Activated CD8-positive, alpha-beta T cell treated with anti-CD3 and anti-CD28 coated beads for 36 hours (primary cell): Measurements from ENCODE around the gene SLC8A1. TPM values are rescaled to one million over a fixed set of nuclear protein-coding genes. Genes with fewer than 3 reads are reported as not detected.

Experiments used
- ATAC-seq: fragments of 200-7000 bp; cut with Tn5 transposase; one replicate; pipeline ENCODE4 v1.10.0; 2021; ENCODE audit warnings: mild to moderate bottlenecking, moderate library complexity
- CTCF ChIA-PET: fragments of 350-600 bp; sonication (Branson Sonifier 250); formaldehyde crosslinking; loops from one replicate; lab custom pipeline; 2021; ENCODE audit warnings: antibody characterized with exemption; lab: Charles Lee
- POLR2A ChIA-PET: fragments of 350-600 bp; sonication (Branson Sonifier 250); formaldehyde crosslinking; loops from one replicate; lab custom pipeline; 2021; ENCODE audit warnings: antibody characterized with exemption; lab: Charles Lee
- DNase-seq: peaks from one replicate; pipeline ENCODE4 v3.0.0-alpha.2; 2020
- H3K27ac Mint-ChIP-seq: one replicate; pipeline ENCODE4 v1.8.0; 2021; ENCODE audit warnings: mild to moderate bottlenecking, mixed read lengths
- H3K27me3 Mint-ChIP-seq: one replicate; pipeline ENCODE4 v1.8.0; 2021; ENCODE audit warnings: mixed read lengths
- H3K36me3 Mint-ChIP-seq: one replicate; pipeline ENCODE4 v1.8.0; 2021; ENCODE audit warnings: low read depth, mixed read lengths
- H3K4me1 Mint-ChIP-seq: one replicate; pipeline ENCODE4 v1.8.0; 2021; ENCODE audit warnings: low read depth, mixed read lengths
- H3K4me3 Mint-ChIP-seq: one replicate; pipeline ENCODE4 v1.8.0; 2021; ENCODE audit warnings: mild to moderate bottlenecking, moderate library complexity, mixed read lengths
- H3K9me3 Mint-ChIP-seq: one replicate; pipeline ENCODE4 v1.8.0; 2021; ENCODE audit warnings: mixed read lengths
- intact Hi-C: fragments of 100-400 bp; cut with micrococcal nuclease; formaldehyde crosslinking; loops from one replicate; pipeline ENCODE4 v1.10.0; 2022
- total RNA-seq, 2 experiments: library from RNA; stranded (reverse); gene quantifications; one replicate each; pipeline ENCODE4 v1.2.3, GENCODE V29; 2021
- TF ChIP-seq, protein P1 (sequence below): fragments of 200-600 bp; IDR thresholded peaks from one replicate; pipeline ENCODE4 v1.8.0; 2022; ENCODE audit warnings: antibody characterized with exemption, mild to moderate bottlenecking

Gene SLC8A1
- total RNA-seq, 2 experiments from 2014 or later, result 0.23 to 0.34 TPM

DNA sequence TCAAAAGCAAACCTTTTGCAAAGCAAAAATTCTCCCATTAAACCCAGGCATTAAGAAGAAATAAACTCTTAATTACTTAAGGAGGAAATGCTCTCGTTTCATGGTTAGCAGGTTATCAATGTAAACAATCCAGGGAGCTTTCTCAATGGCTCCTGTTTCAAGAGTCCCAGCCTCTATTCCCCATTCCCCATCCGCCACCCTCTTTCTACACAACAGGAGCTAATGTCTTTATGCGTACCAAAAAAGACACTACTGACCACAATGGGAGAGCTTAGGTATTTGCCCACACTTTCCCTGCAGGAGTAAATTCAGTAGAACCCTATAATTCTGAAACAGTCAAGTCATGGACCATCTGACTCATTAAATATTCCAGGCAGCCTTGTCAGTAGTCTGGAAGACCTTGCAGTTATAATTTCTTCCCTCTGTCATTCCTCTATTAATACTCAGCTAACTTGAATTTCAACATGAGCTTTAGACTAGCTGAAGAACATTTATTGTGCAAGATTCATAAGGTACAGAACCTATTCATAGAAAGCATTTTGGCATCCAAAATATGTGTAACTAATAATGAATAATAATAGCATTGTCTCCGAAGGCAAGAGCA is 48.6 kb downstream of the SLC8A1 start:
- Mint-ChIP-seq H3K9me3 (no peaks in the 10 kb centered on the region), H3K36me3 (no peaks in the 10 kb centered on the region), H3K27ac (no peak overlapping the region), H3K4me1 (no peaks in the 10 kb centered on the region), H3K27me3 (no peaks in the 10 kb centered on the region), H3K4me3 (no peak overlapping the region)
- DNase-seq (no peak), ATAC-seq (no peak)
- intact Hi-C loops, result no loop called here
- ChIA-PET POLR2A (no interaction called here), CTCF (interaction anchor here (1.0 kb wide), 1 partner anchor 11 kb away, joined by 3 read pairs; no protein-coding TSS in a partner anchor)
- TF ChIP-seq, protein P1, sequence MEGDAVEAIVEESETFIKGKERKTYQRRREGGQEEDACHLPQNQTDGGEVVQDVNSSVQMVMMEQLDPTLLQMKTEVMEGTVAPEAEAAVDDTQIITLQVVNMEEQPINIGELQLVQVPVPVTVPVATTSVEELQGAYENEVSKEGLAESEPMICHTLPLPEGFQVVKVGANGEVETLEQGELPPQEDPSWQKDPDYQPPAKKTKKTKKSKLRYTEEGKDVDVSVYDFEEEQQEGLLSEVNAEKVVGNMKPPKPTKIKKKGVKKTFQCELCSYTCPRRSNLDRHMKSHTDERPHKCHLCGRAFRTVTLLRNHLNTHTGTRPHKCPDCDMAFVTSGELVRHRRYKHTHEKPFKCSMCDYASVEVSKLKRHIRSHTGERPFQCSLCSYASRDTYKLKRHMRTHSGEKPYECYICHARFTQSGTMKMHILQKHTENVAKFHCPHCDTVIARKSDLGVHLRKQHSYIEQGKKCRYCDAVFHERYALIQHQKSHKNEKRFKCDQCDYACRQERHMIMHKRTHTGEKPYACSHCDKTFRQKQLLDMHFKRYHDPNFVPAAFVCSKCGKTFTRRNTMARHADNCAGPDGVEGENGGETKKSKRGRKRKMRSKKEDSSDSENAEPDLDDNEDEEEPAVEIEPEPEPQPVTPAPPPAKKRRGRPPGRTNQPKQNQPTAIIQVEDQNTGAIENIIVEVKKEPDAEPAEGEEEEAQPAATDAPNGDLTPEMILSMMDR, result no peak

DNA sequence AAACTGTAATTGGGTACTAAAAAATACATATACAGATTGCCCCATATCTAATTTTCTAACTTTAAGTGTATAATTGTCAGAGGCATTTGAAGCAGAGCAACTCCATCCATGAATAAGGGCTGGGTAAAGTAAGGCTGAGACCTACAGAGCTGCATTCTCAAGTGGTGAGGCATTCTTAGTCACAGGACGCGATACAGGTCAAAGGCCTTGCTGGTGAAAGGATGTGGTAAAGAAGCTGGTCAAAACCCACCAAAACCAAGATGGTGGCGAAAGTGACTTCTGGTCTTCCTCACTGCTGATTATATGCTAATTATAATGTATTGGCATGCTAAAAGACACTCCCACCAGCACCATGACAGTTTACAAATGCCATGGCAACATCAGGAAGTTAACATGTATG is 50.0 kb downstream of the SLC8A1 start:
- H3K36me3 Mint-ChIP-seq, result no peaks in the 10 kb centered on the region
- DNase-seq (peak; percentile 5), ATAC-seq (no peak)
- H3K27me3 Mint-ChIP-seq, result no peaks in the 10 kb centered on the region
- H3K27ac Mint-ChIP-seq, result no peak overlapping the region
- TF ChIP-seq, protein P1, result no peak
- ChIA-PET CTCF (no interaction called here), POLR2A (no interaction called here)
- no peaks in the 10 kb centered on the region for H3K9me3 Mint-ChIP-seq
- no peak overlapping the region for H3K4me3 Mint-ChIP-seq
- H3K4me1 Mint-ChIP-seq, result no peaks in the 10 kb centered on the region
- intact Hi-C loops, result no loop called here

DNA sequence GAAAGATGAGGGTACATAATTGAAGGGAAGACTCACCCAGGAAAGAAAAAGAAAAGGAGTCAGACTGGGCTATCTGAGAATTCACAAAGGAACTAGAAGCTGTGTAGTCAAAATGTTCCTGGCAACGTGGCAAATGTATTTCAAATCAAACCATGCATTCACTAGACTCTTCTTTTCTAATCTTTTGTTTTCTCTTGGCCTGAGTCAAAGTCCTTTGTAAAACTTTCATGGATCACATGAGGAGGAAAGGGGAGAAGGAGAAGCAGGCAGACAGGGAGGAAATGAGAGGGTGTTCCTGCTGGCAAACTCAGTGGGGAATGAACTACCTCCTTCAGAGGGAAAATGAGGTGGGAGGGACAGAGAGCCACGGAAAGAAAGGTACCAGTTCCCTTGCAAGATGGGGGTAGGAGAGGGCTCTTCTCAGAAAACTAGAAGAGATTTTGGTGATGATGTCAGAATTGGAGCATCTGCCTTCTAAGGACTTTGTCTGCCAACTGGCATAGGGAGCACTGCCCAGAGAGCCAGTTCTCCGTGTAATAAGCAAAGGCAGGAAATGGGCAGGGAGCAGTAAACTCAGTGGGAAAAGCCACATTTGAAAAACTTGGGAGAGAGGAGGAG is 51.4 kb downstream of the SLC8A1 start:
- H3K4me3 Mint-ChIP-seq, result no peak overlapping the region
- no peaks in the 10 kb centered on the region for H3K9me3 Mint-ChIP-seq
- no peak overlapping the region for H3K27ac Mint-ChIP-seq
- H3K36me3 Mint-ChIP-seq, result no peaks in the 10 kb centered on the region
- no peak for ATAC-seq
- H3K27me3 Mint-ChIP-seq, result no peaks in the 10 kb centered on the region
- TF ChIP-seq, protein P1, result no peak
- intact Hi-C loops, result no loop called here
- ChIA-PET CTCF (interaction anchor here (0.7 kb wide), 1 partner anchor 29 kb away, joined by 3 read pairs; no protein-coding TSS in a partner anchor), POLR2A (no interaction called here)
- no peak for DNase-seq
- no peaks in the 10 kb centered on the region for H3K4me1 Mint-ChIP-seq

DNA sequence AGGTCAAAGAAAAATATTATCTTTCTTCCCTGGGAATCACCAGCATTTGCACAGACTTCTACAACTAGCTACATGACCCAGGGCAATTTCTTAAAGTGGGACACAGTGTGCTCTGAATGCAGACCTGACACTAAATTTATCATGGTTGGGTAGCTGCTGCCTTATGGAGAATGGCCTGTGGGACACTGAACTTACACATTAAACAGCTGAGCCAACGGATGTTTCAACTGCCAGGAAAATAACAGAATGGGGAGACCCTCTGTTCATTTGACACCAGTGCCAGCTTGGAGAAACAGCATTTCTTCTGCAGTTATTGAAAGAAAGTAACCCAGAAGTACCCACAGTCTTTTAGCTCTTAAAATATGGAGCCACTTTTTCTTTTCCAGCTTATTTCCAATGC is 54.1 kb downstream of the SLC8A1 start:
- ChIA-PET CTCF (interaction anchor here (1.1 kb wide), 1 partner anchor 9 kb away, joined by 3 read pairs; no protein-coding TSS in a partner anchor), POLR2A (no interaction called here)
- Mint-ChIP-seq H3K27me3 (no peaks in the 10 kb centered on the region), H3K4me3 (no peak overlapping the region), H3K4me1 (no peaks in the 10 kb centered on the region), H3K36me3 (no peaks in the 10 kb centered on the region), H3K27ac (no peak overlapping the region), H3K9me3 (no peaks in the 10 kb centered on the region)
- ATAC-seq (no peak), DNase-seq (no peak)
- intact Hi-C loops, result no loop called here
- TF ChIP-seq, protein P1, result no peak

DNA sequence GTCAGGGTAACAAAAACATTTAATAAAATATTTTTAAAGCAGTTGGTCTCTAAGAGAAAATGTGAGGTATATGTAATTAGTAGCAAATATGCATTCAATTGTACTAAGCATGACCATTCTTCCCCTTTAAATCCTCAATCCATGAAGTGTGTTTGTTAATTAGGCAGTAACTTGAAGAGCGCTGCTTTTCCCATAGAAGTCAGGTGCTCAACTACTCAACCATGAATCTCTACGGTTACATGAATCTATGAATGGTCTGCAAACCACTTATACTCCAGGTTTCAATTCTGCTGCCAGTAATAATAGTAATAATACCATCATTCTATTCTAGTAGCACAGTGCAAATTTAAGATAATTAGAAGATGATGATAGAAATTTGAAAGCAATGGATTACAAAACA is 55.8 kb downstream of the SLC8A1 start:
- no peak for DNase-seq
- TF ChIP-seq, protein P1, result no peak
- Mint-ChIP-seq H3K36me3 (no peaks in the 10 kb centered on the region), H3K27me3 (no peaks in the 10 kb centered on the region), H3K4me3 (no peak overlapping the region), H3K4me1 (no peaks in the 10 kb centered on the region), H3K9me3 (no peaks in the 10 kb centered on the region), H3K27ac (no peak overlapping the region)
- ATAC-seq, result no peak
- POLR2A ChIA-PET, result no interaction called here
- intact Hi-C loops, result no loop called here
- CTCF ChIA-PET, result no interaction called here
